Measurements from ENCODE around the gene ARL6IP5. TPM values are rescaled to one million over a fixed set of nuclear protein-coding genes. Genes with fewer than 3 reads are reported as not detected.

ARL6IP5 gene
- total and polyA plus RNA-seq, 10 donors = 106 to 148 (median 125) TPM

DNA sequence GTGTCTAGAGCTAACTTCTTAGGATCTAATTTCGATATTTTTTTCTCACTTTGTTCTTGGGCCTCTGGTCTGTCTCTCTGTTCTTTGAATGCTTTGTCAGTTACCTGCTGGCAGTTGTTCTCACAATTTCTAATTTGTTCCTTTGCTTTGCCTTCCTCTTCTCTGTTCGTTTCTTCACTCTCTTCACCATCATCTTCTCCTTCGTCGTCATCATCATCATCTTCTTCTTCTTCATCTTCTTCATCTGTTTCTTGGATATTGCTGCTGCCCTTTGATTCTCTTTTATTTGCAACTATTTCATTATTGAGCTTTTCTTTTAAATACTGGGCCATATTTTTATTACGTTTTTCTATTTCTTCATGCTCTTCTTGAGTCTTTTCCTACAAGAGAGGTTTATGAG is 34.9 kb downstream of the ARL6IP5 start:
- no peak for DNase-seq
- intact Hi-C loops (cut with DNase I; ENCODE audit: low total_unique reads) = no loop called here
- no peak overlapping the region for H3K27ac ChIP-seq
- H3K36me3 ChIP-seq = no peaks in the 10 kb centered on the region
- 89 to 95% (median 93%) methylated on average over 5 of the region's 5 CpGs for WGBS, 5 donors
- TF ChIP-seq POLR2A (IDR thresholded peaks at IDR 0.05) (no peak), POLR2AphosphoS5 (IDR thresholded peaks at IDR 0.05) (no peak)
- TF ChIP-seq, protein P1, sequence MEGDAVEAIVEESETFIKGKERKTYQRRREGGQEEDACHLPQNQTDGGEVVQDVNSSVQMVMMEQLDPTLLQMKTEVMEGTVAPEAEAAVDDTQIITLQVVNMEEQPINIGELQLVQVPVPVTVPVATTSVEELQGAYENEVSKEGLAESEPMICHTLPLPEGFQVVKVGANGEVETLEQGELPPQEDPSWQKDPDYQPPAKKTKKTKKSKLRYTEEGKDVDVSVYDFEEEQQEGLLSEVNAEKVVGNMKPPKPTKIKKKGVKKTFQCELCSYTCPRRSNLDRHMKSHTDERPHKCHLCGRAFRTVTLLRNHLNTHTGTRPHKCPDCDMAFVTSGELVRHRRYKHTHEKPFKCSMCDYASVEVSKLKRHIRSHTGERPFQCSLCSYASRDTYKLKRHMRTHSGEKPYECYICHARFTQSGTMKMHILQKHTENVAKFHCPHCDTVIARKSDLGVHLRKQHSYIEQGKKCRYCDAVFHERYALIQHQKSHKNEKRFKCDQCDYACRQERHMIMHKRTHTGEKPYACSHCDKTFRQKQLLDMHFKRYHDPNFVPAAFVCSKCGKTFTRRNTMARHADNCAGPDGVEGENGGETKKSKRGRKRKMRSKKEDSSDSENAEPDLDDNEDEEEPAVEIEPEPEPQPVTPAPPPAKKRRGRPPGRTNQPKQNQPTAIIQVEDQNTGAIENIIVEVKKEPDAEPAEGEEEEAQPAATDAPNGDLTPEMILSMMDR (IDR thresholded peaks at IDR 0.05 in 8 of 11, conservative IDR thresholded peaks at IDR 0.05 in 3 of 11) = no peak
- H3K9me3 ChIP-seq = no peaks in the 10 kb centered on the region
- peaks cover 0 to 18% (median 10%) of the 10 kb centered on the region in 6 donors for H3K4me1 ChIP-seq
- H3K27me3 ChIP-seq (replicated peaks in 1 of 7) = no peaks in the 10 kb centered on the region
- no peak overlapping the region for H3K4me3 ChIP-seq

DNA sequence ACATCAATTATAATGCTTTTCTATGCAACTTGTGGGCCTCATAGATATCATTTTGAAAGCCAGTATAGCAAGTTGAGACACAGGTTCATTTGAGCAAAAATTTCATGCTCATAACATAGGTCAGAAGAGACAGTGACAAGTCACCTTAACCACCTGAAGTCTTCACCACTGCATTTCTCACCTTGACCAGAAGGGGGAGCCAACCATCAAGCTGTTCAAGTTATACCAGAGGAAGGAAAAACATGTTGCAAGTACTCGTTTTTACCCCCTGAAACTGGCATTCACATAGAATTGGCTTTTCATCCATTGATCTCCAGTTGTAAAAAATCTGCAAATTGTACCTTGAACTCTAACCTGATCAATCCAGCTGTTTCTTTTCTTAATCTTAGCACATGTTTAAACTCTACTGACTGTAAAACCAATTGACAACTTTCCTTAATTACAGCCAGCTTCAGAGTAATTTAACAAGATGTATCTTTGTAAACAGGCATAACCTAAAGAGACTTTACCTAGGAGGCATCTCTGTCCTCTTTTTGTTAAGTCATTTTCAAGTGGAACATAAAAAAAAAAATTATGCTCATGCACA is 36.2 kb downstream of the ARL6IP5 start:
- Histone ChIP-seq H3K27ac (no peak overlapping the region), H3K4me3 (no peak overlapping the region), H3K27me3 (replicated peaks in 1 of 7) (no peaks in the 10 kb centered on the region), H3K9me3 (no peaks in the 10 kb centered on the region), H3K36me3 (no peaks in the 10 kb centered on the region), H3K4me1 (peaks cover 0 to 18% (median 10%) of the 10 kb centered on the region in 6 donors)
- no peak for DNase-seq
- intact Hi-C loops (cut with DNase I; ENCODE audit: low total_unique reads) = no loop called here
- 0 to 2% (median 0%) methylated on average over 1 of the region's 1 CpG for WGBS, 5 donors
- TF ChIP-seq POLR2A (IDR thresholded peaks at IDR 0.05) = no peak
- TF ChIP-seq, protein P1 (IDR thresholded peaks at IDR 0.05 in 8 of 11, conservative IDR thresholded peaks at IDR 0.05 in 3 of 11) = peak; percentile 78 to 92 (median 88)

DNA sequence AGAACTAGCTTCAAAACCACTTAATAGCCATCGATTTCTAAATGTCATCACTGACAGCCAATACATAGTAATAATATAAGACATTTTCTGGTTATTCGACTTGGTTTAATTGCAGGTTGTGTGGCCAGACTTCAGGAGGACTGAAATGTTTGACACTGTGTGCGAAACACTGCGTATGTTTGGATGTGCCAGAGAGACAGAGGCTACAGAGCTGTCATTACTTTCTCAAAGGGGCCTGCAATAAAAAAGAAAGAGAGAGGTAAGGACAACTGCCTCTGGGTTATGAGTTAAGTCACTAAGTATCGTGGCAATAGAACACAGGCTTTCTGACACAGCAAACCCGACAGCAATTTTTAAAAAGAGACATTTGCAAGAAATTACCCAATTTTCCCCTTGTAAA is 36.8 kb downstream of the ARL6IP5 start:
- intact Hi-C loops (cut with DNase I; ENCODE audit: low total_unique reads) = no loop called here
- Histone ChIP-seq H3K27me3 (replicated peaks in 1 of 7) (no peaks in the 10 kb centered on the region), H3K4me3 (no peak overlapping the region), H3K36me3 (no peaks in the 10 kb centered on the region), H3K4me1 (peaks cover 0 to 18% (median 10%) of the 10 kb centered on the region in 6 donors), H3K27ac (peak overlapping the region in 1 of 8 donors; percentile 7), H3K9me3 (no peaks in the 10 kb centered on the region)
- 82 to 91% (median 87%) methylated on average over 6 of the region's 6 CpGs for WGBS, 5 donors
- DNase-seq = no peak
- TF ChIP-seq POLR2AphosphoS5 (IDR thresholded peaks at IDR 0.05) (no peak), POLR2A (IDR thresholded peaks at IDR 0.05) (no peak)
- TF ChIP-seq, protein P1 (IDR thresholded peaks at IDR 0.05 in 8 of 11, conservative IDR thresholded peaks at IDR 0.05 in 3 of 11) = no peak

DNA sequence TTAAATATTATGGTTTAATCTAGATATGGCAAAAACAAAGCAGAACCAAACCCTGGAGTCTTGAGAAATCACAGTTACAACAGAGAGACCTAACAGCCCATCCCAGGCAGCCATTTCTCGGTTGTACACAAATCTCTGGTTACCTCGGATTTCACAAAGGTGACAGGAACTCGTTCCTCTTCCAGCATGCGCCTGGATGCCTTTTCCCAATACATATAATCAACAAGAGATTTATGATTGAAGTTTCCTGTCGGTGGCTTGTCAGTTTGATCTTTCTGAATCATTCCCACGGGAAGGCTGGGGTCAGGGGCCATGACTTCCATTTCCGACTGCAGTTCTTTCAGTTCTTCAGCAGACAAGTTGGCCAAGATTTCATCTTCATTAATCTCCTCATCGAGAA is 37.2 kb downstream of the ARL6IP5 start:
- no peak for DNase-seq
- Histone ChIP-seq H3K27me3 (replicated peaks in 1 of 7) (no peaks in the 10 kb centered on the region), H3K27ac (peak overlapping the region in 1 of 8 donors; percentile 7), H3K4me3 (no peak overlapping the region), H3K9me3 (no peaks in the 10 kb centered on the region), H3K4me1 (peaks cover 0 to 18% (median 10%) of the 10 kb centered on the region in 6 donors), H3K36me3 (no peaks in the 10 kb centered on the region)
- intact Hi-C loops (cut with DNase I; ENCODE audit: low total_unique reads) = no loop called here
- WGBS, 5 donors = 30 to 62% (median 45%) methylated on average over 8 of the region's 8 CpGs
- TF ChIP-seq, protein P1 (IDR thresholded peaks at IDR 0.05 in 8 of 11, conservative IDR thresholded peaks at IDR 0.05 in 3 of 11) = no peak
- no peak for TF ChIP-seq POLR2A (IDR thresholded peaks at IDR 0.05)
- no peak for TF ChIP-seq POLR2AphosphoS5 (IDR thresholded peaks at IDR 0.05)
